K562 (cell line): ENCODE data around the gene RACK1.

ENCODE experiments used
- CBFB ChIP-seq: sonication (generic); formaldehyde crosslinking; IDR thresholded peaks from 2 replicates; pipeline ENCODE4 v1.4.0; 2020; ENCODE audit warnings: mild to moderate bottlenecking, missing genetic modification reagents
- EZH2 ChIP-seq: IDR thresholded peaks from 2 replicates; pipeline ENCODE4 v1.6.1; 2012; ENCODE audit warnings: low read depth, mild to moderate bottlenecking, inconsistent platforms, low read length, borderline replicate concordance
- TGIF2 ChIP-seq: sonication (generic); formaldehyde crosslinking; IDR thresholded peaks from 2 replicates; pipeline ENCODE4 v1.8.1; 2022; ENCODE audit warnings: mild to moderate bottlenecking, missing genetic modification reagents, moderate library complexity
- TF ChIP-seq, protein P1 (sequence below), 2 experiments: IDR thresholded peaks; 2 replicates each; pipeline ENCODE4 v1.6.1; 2012; ENCODE audit warnings: improper control_type of control experiment in 2 of 2, low read depth in 2 of 2, low read length in 2 of 2, borderline replicate concordance in 1 of 2

DNA sequence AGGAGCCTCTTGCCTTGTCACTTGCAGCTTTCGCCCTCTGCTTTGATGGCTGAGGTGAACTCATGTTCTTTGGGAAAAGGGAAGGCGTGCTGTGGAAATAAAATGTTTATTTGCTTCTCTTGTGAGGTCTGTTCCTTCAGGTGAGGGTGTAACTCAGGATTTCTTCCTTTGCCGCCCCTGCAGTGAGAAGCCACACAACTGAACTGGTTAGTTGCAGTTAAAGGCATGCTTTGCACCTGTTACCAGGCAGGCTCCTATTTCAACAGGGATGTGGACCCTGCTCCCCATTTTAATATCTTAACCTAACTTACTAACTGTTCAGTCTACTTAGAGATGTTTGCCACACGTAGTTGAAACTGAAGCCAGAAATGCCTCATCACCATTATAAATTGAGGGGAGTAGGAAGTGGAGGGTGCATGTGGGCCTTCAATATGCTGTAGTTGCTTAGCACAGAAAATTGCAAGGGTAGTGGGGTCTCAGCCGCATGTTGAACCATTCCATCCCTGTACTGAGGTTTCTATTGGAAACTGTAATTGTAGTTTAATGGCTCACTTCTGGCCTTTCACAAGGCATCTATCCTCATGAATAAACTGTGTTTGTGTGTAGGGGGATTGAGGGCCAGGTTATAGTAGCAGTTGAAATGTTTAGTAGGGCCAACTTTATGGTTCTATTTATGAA is 7.9 kb downstream of the RACK1 start:
- no peak for TF ChIP-seq EZH2
- TF ChIP-seq, protein P1, sequence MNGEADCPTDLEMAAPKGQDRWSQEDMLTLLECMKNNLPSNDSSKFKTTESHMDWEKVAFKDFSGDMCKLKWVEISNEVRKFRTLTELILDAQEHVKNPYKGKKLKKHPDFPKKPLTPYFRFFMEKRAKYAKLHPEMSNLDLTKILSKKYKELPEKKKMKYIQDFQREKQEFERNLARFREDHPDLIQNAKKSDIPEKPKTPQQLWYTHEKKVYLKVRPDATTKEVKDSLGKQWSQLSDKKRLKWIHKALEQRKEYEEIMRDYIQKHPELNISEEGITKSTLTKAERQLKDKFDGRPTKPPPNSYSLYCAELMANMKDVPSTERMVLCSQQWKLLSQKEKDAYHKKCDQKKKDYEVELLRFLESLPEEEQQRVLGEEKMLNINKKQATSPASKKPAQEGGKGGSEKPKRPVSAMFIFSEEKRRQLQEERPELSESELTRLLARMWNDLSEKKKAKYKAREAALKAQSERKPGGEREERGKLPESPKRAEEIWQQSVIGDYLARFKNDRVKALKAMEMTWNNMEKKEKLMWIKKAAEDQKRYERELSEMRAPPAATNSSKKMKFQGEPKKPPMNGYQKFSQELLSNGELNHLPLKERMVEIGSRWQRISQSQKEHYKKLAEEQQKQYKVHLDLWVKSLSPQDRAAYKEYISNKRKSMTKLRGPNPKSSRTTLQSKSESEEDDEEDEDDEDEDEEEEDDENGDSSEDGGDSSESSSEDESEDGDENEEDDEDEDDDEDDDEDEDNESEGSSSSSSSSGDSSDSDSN (IDR thresholded peaks at IDR 0.05; ENCODE audit: borderline replicate concordance in 1 of 2, low read depth in 2 of 2, low read length in 2 of 2), result no peak
- no peak for TF ChIP-seq TGIF2 (CRISPR knock-in tag)
- no peak for TF ChIP-seq CBFB
